K562 (cell line): ENCODE results near the gene RHOF. TPM values are rescaled to one million over a fixed set of nuclear protein-coding genes. Genes with fewer than 3 reads are reported as not detected.

ENCODE experiments used
- BACH1 ChIP-seq: fragments of 200-800 bp; sonication (Bioruptor generic); IDR thresholded peaks from 2 replicates; pipeline ENCODE4 v1.6.1; 2016; ENCODE audit warnings: missing genetic modification characterization, missing compliant biosample characterization
- CEBPB ChIP-seq: fragments of 450-650 bp; IDR thresholded peaks from 2 replicates; pipeline ENCODE4 v1.6.1; 2016; ENCODE audit warnings: missing genetic modification characterization, missing compliant biosample characterization
- ETV1 ChIP-seq: fragments of 450-650 bp; conservative IDR thresholded peaks from 2 replicates; pipeline ENCODE4 v1.6.1; 2016; ENCODE audit warnings: missing genetic modification characterization, control low read depth, low read depth, missing compliant biosample characterization
- FOXK2 ChIP-seq, 2 experiments: fragments of 450-650 bp; IDR thresholded peaks in 1 of 2; conservative IDR thresholded peaks in 1 of 2; 2 replicates each; pipeline ENCODE4 v1.6.1; 2016; ENCODE audit warnings: low read depth in 2 of 2, mild to moderate bottlenecking in 1 of 2
- HBP1 ChIP-seq: fragments of 450-650 bp; formaldehyde crosslinking; IDR thresholded peaks from 2 replicates; pipeline ENCODE4 v1.4.0; 2022; ENCODE audit warnings: missing genetic modification characterization
- PHB ChIP-seq: fragments of 250-450 bp; sonication (Bioruptor Pico); IDR thresholded peaks from 2 replicates; pipeline ENCODE4 v1.5.0; 2021
- RBM22 ChIP-seq: fragments of 200-400 bp; formaldehyde crosslinking; IDR thresholded peaks from 2 replicates; pipeline ENCODE4 v1.6.1; 2018; ENCODE audit warnings: low read length, low read depth; ENCODE audit not compliant: poor library complexity, severe bottlenecking
- SMAD4 ChIP-seq: fragments of 250-450 bp; sonication (Bioruptor Pico); conservative IDR thresholded peaks from 2 replicates; pipeline ENCODE4 v1.8.0; 2021; ENCODE audit warnings: inconsistent platforms, mild to moderate bottlenecking, moderate library complexity
- TFAM ChIP-seq: fragments of 250-450 bp; sonication (Bioruptor Pico); conservative IDR thresholded peaks from 2 replicates; pipeline ENCODE4 v1.5.0; 2021; ENCODE audit warnings: mild to moderate bottlenecking, moderate library complexity
- VEZF1 ChIP-seq: fragments of 200-800 bp; sonication (Bioruptor generic); IDR thresholded peaks from 2 replicates; pipeline ENCODE4 v1.6.1; 2017; ENCODE audit warnings: missing genetic modification characterization, missing compliant biosample characterization
- WHSC1 ChIP-seq: IDR thresholded peaks from one replicate; pipeline ENCODE4 v1.6.1; 2012; ENCODE audit warnings: low read length, control low read depth, inconsistent platforms
- ZBTB8A ChIP-seq: fragments of 450-650 bp; IDR thresholded peaks from 2 replicates; pipeline ENCODE4 v1.6.1; 2018; ENCODE audit warnings: mild to moderate bottlenecking, moderate library complexity; ENCODE audit not compliant: partially characterized antibody
- ZNF121 ChIP-seq: sonication (generic); formaldehyde crosslinking; conservative IDR thresholded peaks from 2 replicates; pipeline ENCODE4 v1.8.0; 2022; ENCODE audit warnings: missing genetic modification reagents
- ZNF174 ChIP-seq: fragments of 250-450 bp; sonication (Bioruptor Pico); IDR thresholded peaks from 2 replicates; pipeline ENCODE4 v1.4.0; 2020; ENCODE audit warnings: mild to moderate bottlenecking
- ZNF280A ChIP-seq: fragments of 450-650 bp; IDR thresholded peaks from 2 replicates; pipeline ENCODE4 v1.6.1; 2018; ENCODE audit warnings: mild to moderate bottlenecking, low read depth; ENCODE audit not compliant: partially characterized antibody
- ZNF780A ChIP-seq: fragments of 250-450 bp; sonication (Bioruptor Pico); IDR thresholded peaks from 2 replicates; pipeline ENCODE4 v1.5.0; 2021; ENCODE audit warnings: mild to moderate bottlenecking
- polyA plus RNA-seq, 8 experiments: library from polyadenylated mRNA; depleted of rRNA in 4 of 8; stranded (reverse) in 5 of 8; unstranded in 3 of 8; fragments of >200 nt; fragmentation: Nextera tagmentation in 2 of 8; fragmentation: Illumina TruSeq in 1 of 8; extraction: Ambion mirVana in 2 of 8; extraction: Trizol in 1 of 8; gene quantifications; 2 replicates each; pipeline versions ENCODE4 v1.2.1 to v1.2.3, GENCODE V29; 2011 to 2014; ENCODE audit warnings: inconsistent platforms in 1 of 8, missing spikeins in 1 of 8
- total RNA-seq, 7 experiments: library from RNA; depleted of rRNA in 6 of 7; stranded (reverse); fragments of >200 nt in 6 of 7; fragmentation: Illumina TruSeq in 2 of 7; extraction: Trizol in 2 of 7; gene quantifications; 2 replicates each; pipeline versions ENCODE4 v1.2.1 to v1.2.3, GENCODE V29; 2011 to 2021; ENCODE audit warnings: low replicate concordance in 1 of 7
- TF ChIP-seq, protein P1 (sequence below): sonication (generic); formaldehyde crosslinking; IDR thresholded peaks from 2 replicates; pipeline ENCODE4 v1.4.0; 2020; ENCODE audit warnings: mild to moderate bottlenecking, missing genetic modification reagents
- TF ChIP-seq, protein P2 (sequence below): fragments of 450-650 bp; IDR thresholded peaks from 2 replicates; pipeline ENCODE4 v1.6.1; 2016; ENCODE audit warnings: low read depth, mild to moderate bottlenecking, moderate library complexity
- TF ChIP-seq, protein P3 (sequence below): fragments of 450-650 bp; conservative IDR thresholded peaks from 2 replicates; pipeline ENCODE4 v1.6.1; 2016; ENCODE audit warnings: missing genetic modification characterization, low read depth, mild to moderate bottlenecking, missing compliant biosample characterization, moderate library complexity

Gene RHOF
- total and polyA plus RNA-seq, 9 of the 15 experiments (the other 6 are each of a cell fraction or from before 2014, with no cell fraction given) = 0.13 to 10.1 (median 4.0) TPM

- no peak for TF ChIP-seq ZNF280A
- TF ChIP-seq BACH1 = no peak
- no peak for TF ChIP-seq ETV1 (tag)
- TF ChIP-seq FOXK2 (conservative IDR thresholded peaks at IDR 0.05 in 1 of 2, IDR thresholded peaks at IDR 0.05 in 1 of 2; ENCODE audit: low read depth in 2 of 2) = peak in 1 of 2 experiments; percentile 49; a peak in 3 of 4 replicates
- TF ChIP-seq CEBPB (tag) = no peak
- no peak for TF ChIP-seq ZNF121 (CRISPR knock-in tag)
- TF ChIP-seq, protein P1, sequence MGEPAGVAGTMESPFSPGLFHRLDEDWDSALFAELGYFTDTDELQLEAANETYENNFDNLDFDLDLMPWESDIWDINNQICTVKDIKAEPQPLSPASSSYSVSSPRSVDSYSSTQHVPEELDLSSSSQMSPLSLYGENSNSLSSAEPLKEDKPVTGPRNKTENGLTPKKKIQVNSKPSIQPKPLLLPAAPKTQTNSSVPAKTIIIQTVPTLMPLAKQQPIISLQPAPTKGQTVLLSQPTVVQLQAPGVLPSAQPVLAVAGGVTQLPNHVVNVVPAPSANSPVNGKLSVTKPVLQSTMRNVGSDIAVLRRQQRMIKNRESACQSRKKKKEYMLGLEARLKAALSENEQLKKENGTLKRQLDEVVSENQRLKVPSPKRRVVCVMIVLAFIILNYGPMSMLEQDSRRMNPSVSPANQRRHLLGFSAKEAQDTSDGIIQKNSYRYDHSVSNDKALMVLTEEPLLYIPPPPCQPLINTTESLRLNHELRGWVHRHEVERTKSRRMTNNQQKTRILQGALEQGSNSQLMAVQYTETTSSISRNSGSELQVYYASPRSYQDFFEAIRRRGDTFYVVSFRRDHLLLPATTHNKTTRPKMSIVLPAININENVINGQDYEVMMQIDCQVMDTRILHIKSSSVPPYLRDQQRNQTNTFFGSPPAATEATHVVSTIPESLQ (CRISPR knock-in tag) = no peak
- TF ChIP-seq, protein P2, sequence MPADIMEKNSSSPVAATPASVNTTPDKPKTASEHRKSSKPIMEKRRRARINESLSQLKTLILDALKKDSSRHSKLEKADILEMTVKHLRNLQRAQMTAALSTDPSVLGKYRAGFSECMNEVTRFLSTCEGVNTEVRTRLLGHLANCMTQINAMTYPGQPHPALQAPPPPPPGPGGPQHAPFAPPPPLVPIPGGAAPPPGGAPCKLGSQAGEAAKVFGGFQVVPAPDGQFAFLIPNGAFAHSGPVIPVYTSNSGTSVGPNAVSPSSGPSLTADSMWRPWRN = peak; percentile 15; the same call in 1 of the 2 replicates
- no peak for TF ChIP-seq HBP1
- TF ChIP-seq VEZF1 (CRISPR knock-in tag) = peak; percentile 56
- TF ChIP-seq ZNF174 (CRISPR knock-in tag) = no peak
- TF ChIP-seq ZBTB8A = no peak
- no peak for TF ChIP-seq PHB
- no peak for TF ChIP-seq SMAD4 (CRISPR knock-in tag)
- no peak for TF ChIP-seq RBM22
- TF ChIP-seq, protein P3, sequence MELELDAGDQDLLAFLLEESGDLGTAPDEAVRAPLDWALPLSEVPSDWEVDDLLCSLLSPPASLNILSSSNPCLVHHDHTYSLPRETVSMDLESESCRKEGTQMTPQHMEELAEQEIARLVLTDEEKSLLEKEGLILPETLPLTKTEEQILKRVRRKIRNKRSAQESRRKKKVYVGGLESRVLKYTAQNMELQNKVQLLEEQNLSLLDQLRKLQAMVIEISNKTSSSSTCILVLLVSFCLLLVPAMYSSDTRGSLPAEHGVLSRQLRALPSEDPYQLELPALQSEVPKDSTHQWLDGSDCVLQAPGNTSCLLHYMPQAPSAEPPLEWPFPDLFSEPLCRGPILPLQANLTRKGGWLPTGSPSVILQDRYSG (tag) = no peak
- no peak for TF ChIP-seq TFAM
- no peak for TF ChIP-seq WHSC1
- no peak for TF ChIP-seq ZNF780A (CRISPR knock-in tag)
These were observed 45.9 kb upstream of the RHOF start (continued) for GRCh38 chr12:121839106-121839992.
